Muscle layer of colon (tissue), 2 donors: ENCODE data around the gene PIGZ.

Source experiments
- H3K27ac ChIP-seq: one replicate; pipeline ENCODE4 v1.7.0; 2013; ENCODE audit warnings: low read depth, mild to moderate bottlenecking, low read length, moderate library complexity
- H3K27me3 ChIP-seq, 2 donors: one replicate each; pipeline ENCODE4 v1.7.0; 2013; ENCODE audit warnings: low read length in 2 of 2, mild to moderate bottlenecking in 2 of 2; ENCODE audit not compliant: insufficient read depth in 2 of 2, control insufficient read depth in 1 of 2
- H3K36me3 ChIP-seq: one replicate; pipeline ENCODE4 v1.7.0; 2013; ENCODE audit warnings: mild to moderate bottlenecking, low read length; ENCODE audit not compliant: insufficient read depth
- H3K4me1 ChIP-seq: one replicate; pipeline ENCODE4 v1.7.0; 2013; ENCODE audit warnings: mild to moderate bottlenecking, low read length; ENCODE audit not compliant: insufficient read depth
- H3K4me3 ChIP-seq, 2 donors: one replicate each; pipeline ENCODE4 v1.7.0; 2013; ENCODE audit warnings: low read length in 2 of 2, low read depth in 1 of 2, mild to moderate bottlenecking in 1 of 2, moderate library complexity in 1 of 2
- H3K9ac ChIP-seq: one replicate; pipeline ENCODE4 v1.7.0; 2013; ENCODE audit warnings: low read length
- H3K9me3 ChIP-seq: one replicate; pipeline ENCODE4 v1.7.0; 2013; ENCODE audit warnings: mild to moderate bottlenecking, low read length
- donor health status: abdominal sarcoma.
- donor health status: Adenocarcinoma of cecum.

The PIGZ gene

DNA sequence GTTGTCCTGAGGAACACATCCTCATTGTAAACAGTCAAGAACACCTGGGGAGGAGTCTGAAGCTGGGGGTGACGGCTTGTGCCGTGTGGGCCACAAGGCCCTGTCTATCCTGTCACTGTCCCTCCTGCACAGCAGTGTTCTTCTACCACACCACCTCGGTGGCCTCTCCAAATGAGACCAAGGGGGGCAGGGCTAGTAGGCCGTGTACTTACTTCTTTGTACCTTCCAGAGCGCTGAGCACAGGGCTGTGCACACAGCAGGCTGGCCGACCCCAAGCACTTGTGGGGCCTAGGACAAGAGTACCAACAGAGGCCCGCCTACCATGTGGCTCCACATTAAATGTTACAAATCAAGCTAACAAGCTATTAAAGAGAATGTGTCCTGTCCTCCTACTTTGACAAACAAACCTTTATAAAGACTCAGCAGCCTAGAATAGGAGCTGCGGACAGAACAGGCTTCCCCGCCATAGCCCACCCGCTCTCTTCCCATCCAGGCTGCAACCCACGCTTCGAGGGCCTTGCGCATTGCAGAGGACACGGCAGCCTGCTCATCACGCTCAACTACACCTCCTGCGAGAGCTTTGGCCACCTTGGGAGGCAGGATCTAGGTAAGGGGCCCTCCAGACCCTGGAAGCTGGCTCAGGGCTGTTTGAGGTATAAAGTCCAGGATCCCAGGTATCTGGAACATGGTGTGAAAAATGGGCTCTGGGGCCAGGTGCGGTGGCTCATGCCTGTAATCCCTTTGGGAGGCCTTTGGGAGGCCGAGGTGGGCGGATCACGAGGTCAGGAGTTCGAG is 30.5 kb upstream of the PIGZ start:
- H3K9ac ChIP-seq, result no peak overlapping the region
- H3K4me3 ChIP-seq, result no peak overlapping the region
- no peaks in the 10 kb centered on the region for H3K9me3 ChIP-seq
- H3K36me3 ChIP-seq, result no peaks in the 10 kb centered on the region
- no peaks in the 10 kb centered on the region for H3K27me3 ChIP-seq
- H3K4me1 ChIP-seq, result peaks cover 4% of the 10 kb centered on the region
- H3K27ac ChIP-seq, result no peak overlapping the region

DNA sequence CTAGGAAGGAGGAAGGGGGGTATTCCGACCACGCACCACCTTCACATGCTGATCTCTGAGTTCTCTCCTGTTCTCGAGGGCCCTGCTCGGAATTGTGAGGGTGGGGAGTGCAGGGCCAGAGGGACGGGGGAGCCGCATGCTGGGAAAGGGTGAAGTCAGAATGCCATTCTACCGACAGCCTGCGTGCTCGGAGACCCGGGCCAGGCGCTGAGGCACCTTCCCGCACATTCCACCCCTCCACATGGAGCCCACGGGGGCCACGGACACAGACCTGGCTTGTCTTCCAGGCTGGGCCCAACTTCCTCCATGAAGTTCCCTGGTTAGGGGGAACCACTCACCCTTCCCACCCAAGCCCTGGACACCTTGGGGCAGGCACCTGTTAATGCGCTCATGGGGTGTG is 28.7 kb upstream of the PIGZ start:
- no peak overlapping the region for H3K4me3 ChIP-seq
- no peaks in the 10 kb centered on the region for H3K4me1 ChIP-seq
- H3K27me3 ChIP-seq, result no peaks in the 10 kb centered on the region
- H3K9ac ChIP-seq, result no peak overlapping the region
- H3K36me3 ChIP-seq, result no peaks in the 10 kb centered on the region
- H3K9me3 ChIP-seq, result no peaks in the 10 kb centered on the region
- H3K27ac ChIP-seq, result no peak overlapping the region

DNA sequence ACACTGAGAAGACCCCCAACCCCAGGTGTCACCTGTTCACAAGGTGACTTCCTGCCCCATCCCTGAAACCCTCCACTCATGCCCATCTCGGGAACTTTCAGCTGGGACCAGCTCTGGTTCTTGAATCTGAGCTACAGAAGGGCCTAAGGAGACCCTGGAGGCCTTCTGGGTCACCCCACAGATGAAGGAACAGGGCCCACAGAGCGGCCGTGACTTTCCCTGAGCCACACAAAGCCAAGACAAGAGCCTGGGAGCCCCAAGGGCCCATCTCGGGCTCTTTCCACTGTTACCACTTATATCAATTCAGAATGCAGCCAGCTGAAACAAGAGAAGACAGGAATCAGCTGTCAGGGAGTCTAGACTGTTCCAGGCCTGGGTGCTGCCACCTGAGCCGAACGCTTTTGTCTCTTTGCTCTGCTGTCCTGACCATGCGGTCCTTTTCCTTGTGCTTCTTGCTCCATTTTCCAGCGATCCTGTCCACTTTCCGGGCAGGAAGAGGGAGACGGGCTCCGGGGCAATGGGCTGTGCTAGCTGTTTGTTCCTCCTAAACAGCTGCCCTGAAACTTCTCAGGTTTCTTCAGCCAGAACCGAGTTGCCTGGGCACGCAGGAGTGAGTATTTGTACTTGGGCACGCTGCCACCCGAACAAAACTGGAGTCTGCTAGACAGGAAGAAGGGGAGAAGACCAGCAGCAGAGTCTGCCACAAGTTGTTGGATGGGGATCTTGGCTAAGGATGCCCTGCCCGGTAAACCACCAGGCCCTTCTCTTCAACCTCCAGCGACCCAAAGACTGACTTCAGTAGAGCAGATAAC is 28.0 kb upstream of the PIGZ start:
- Histone ChIP-seq H3K4me1 (no peaks in the 10 kb centered on the region), H3K27me3 (no peaks in the 10 kb centered on the region), H3K27ac (no peak overlapping the region), H3K9ac (no peak overlapping the region), H3K36me3 (no peaks in the 10 kb centered on the region), H3K4me3 (no peak overlapping the region), H3K9me3 (no peaks in the 10 kb centered on the region)

DNA sequence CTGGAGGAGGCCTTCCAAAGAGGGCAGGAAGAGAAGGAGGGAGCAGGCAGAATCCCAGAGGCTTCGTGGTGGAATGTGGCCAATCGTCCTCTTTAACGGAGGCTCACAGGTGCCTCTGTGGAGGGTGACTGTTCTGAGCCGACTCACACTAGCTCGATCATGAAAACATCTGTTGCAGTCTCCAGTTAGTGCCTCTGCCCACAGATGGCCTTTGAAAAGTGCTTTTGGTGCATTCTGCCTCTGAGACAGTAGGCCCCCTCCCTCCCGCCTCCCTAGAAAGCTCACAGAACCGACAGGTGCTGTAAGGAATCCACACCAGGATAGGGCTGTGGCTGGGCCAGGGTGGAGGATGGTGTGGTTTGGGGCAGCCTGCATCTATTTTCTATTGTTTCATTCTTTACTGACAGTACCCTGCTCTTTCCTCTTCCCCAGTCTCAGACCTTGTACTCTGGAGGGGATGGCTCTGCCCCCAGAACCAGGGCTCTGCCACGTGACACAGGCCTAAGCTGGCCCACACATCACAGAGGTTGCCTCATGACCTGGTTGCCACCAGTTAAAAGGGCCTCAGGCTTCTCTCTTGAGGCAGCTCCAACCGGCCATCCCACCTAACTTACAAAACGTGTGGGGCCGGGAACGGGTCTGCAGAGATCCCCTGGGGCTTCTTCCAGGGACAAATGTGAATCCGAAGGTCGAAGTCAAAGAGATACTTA is 27.2 kb upstream of the PIGZ start:
- no peak overlapping the region for H3K4me3 ChIP-seq
- no peaks in the 10 kb centered on the region for H3K9me3 ChIP-seq
- no peaks in the 10 kb centered on the region for H3K27me3 ChIP-seq
- H3K27ac ChIP-seq, result no peak overlapping the region
- H3K36me3 ChIP-seq, result no peaks in the 10 kb centered on the region
- H3K4me1 ChIP-seq, result no peaks in the 10 kb centered on the region
- no peak overlapping the region for H3K9ac ChIP-seq

DNA sequence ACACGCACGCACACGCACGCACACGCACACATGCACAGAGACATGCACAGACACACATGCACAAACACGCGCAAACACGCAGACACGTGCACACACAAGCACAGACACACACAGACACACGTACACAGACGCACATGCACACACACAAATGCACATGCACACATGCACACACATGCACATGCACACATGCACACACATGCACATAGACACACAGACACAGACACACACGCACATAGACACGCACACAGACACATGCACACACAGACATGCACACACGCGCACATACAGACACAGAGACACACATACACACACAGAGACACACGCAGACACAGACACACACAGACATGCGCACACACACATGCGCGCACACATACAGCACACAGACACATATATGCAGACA is 26.4 kb upstream of the PIGZ start:
- no peak overlapping the region for H3K4me3 ChIP-seq
- no peaks in the 10 kb centered on the region for H3K27me3 ChIP-seq
- no peak overlapping the region for H3K9ac ChIP-seq
- H3K36me3 ChIP-seq, result no peaks in the 10 kb centered on the region
- no peaks in the 10 kb centered on the region for H3K9me3 ChIP-seq
- no peak overlapping the region for H3K27ac ChIP-seq
- no peaks in the 10 kb centered on the region for H3K4me1 ChIP-seq

DNA sequence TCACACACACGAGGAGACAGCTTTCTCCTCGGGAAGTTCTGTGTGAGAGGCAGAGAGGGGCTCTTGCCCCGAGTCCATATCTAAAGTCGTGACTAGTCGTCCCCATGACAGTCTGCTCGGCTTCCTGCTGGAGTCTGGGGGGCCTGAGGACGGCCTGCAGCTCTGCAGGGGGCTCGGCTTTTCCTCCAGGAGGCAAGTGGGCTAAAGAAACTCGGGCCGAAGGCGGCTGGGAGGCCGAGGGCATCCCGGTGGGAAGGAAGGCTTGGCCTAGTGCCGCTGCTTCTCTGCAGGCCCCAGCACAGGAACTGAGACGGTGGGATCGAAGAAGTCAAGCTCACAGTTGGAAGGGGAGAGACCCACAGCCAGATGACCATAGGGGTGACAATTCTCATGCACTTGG is 25.4 kb upstream of the PIGZ start:
- Histone ChIP-seq H3K27ac (no peak overlapping the region), H3K27me3 (no peaks in the 10 kb centered on the region), H3K4me1 (no peaks in the 10 kb centered on the region), H3K4me3 (no peak overlapping the region), H3K9me3 (no peaks in the 10 kb centered on the region), H3K9ac (no peak overlapping the region), H3K36me3 (no peaks in the 10 kb centered on the region)

DNA sequence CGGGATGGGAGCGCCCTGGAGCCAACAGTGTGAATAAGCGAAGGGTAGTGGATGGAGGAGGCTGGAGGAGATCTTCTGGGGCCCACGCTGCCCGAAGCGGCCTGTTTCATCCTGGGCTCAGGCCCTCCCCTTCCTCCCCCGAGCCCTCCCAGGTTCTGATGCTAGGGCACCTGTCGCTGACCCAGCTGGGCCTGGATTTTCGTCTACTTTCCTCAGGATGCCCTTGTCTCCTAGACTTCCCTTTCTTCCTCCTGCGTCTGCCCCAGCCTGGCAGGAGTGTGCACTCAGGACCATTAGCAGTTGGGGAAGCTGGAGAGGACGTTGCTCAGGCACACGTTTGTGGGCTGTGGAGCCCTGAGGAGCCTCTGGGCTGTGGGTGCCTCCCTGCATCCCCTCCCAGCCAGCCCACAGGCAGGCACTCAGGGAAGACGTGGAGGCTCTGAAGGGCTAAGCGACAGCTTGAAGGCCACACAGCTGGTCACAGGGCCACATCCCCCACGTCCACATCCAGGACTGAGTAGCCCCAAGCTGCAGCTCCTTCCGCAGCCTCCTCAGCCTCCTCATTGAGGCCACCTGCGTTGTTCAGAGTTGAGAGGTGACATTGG is 23.9 kb upstream of the PIGZ start:
- Histone ChIP-seq H3K36me3 (no peaks in the 10 kb centered on the region), H3K4me1 (no peaks in the 10 kb centered on the region), H3K27me3 (no peaks in the 10 kb centered on the region), H3K9me3 (no peaks in the 10 kb centered on the region), H3K27ac (no peak overlapping the region), H3K4me3 (no peak overlapping the region), H3K9ac (no peak overlapping the region)

DNA sequence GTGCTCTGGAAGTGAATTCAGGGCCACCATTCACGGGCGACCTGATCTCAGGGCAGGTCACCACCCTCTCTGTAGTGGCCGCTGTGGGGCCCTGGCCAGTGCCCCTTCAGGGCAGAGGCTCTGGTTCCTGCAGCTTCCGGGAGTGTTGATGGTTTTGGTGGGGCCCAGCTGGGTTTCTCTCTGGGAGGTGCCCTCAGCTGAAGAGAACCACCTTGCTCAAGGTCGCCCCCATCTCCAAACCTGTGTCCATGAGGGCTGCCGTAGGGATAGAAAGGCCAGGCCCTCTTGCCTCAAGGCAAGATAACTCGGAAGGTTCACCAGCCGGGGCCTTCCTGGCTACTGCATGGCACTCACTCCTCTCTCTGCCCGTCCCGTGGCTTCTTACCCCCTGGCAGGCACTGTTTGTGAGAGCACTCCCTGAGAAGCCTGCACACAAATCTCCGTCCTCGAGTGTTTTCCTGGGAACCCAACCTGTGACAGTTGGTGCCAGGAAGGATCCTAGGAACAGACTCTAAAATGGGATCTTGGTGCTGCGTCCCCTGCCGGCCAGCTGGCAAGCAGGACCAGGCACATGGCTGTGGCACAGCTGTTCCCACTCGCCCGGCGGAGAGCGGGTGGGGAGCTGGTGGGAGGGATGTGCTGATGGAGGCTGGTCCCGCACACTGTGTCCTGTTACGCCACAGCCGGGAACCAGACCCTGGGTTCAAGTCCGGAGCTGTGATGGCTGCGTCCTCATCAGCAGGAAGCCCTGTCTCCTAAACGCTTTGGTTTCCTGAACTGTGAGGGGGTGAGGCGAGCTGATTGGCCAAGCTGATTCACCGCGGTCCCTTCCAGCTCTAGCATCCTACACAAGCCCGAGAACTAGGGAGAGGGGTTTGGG is 23.2 kb upstream of the PIGZ start:
- Histone ChIP-seq H3K27ac (no peak overlapping the region), H3K36me3 (no peaks in the 10 kb centered on the region), H3K27me3 (no peaks in the 10 kb centered on the region), H3K4me1 (no peaks in the 10 kb centered on the region), H3K9me3 (no peaks in the 10 kb centered on the region), H3K9ac (no peak overlapping the region), H3K4me3 (no peak overlapping the region)

DNA sequence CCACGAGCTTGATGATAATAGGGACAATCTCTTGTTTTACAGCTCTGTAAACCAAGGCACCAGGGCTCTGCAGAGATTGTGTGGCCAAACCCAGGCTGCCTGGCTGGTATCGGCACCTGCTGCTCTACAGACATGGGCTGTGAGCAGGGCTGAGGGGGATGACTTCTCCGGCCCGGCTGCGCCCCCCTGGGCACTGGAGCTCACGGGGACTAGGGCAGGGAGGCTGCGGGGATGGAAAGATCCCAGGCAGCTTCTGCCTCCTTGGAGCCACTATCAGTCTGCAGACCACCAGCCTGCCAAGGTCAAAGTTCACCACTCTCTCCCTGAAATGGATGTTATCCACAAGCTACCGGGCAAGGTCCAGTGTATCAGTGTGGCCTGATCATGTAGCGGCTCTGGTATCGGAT is 22.0 kb upstream of the PIGZ start:
- no peak overlapping the region for H3K27ac ChIP-seq
- H3K9me3 ChIP-seq, result no peaks in the 10 kb centered on the region
- no peaks in the 10 kb centered on the region for H3K4me1 ChIP-seq
- H3K4me3 ChIP-seq, result no peak overlapping the region
- no peaks in the 10 kb centered on the region for H3K27me3 ChIP-seq
- H3K36me3 ChIP-seq, result no peaks in the 10 kb centered on the region
- H3K9ac ChIP-seq, result no peak overlapping the region

DNA sequence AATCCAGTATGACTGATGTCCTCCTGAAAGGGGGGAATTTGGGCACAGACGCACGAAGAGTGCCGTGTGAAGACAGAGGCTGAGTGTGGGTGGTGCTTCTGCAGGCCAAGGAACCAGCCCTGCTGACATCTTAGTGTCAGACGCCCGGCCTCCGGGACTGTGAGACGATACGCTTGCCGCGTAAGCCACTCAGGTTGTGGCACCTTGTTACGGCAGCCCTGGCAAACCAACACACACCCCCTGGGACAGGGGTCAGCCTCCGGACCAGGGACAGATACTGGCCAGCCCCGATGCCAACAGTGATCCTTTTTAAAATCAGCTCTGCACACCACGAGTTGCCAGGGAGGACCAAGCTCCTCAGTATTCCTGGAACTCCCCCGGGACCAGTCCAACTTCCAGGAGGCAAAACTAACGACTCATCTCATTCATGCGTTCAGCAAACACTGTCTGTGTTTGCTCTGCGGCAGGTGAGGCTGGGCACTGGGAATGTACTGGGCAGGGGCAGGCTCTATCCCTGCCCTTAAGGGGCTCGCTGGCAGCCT is 21.2 kb upstream of the PIGZ start:
- no peak overlapping the region for H3K27ac ChIP-seq
- no peaks in the 10 kb centered on the region for H3K9me3 ChIP-seq
- H3K9ac ChIP-seq, result no peak overlapping the region
- H3K4me3 ChIP-seq, result no peak overlapping the region
- H3K36me3 ChIP-seq, result no peaks in the 10 kb centered on the region
- no peaks in the 10 kb centered on the region for H3K4me1 ChIP-seq
- H3K27me3 ChIP-seq, result no peaks in the 10 kb centered on the region
